Testis (tissue), 2 donors: ENCODE results near the gene ANKRD52.

Experiments used
- CTCF ChIP-seq, 3 experiments: fragments of 450-650 bp in 2 of 3; fragments of 200-600 bp in 1 of 3; sonication (generic) in 1 of 3; IDR thresholded peaks; one replicate each; pipeline ENCODE4 v1.5.1; 2016 to 2019; ENCODE audit warnings: antibody characterized with exemption in 3 of 3, mild to moderate bottlenecking in 2 of 3, moderate library complexity in 1 of 3
- POLR2A ChIP-seq: fragments of 450-650 bp; IDR thresholded peaks from one replicate; pipeline ENCODE4 v1.6.1; 2017; ENCODE audit warnings: antibody characterized with exemption, mild to moderate bottlenecking, moderate library complexity

- TF ChIP-seq CTCF (IDR thresholded peaks at IDR 0.05) (no peak), POLR2A (no peak)
Observed at GRCh38 chr12:56229916-56230431, 28.2 kb downstream of the ANKRD52 start, which contains the start of gene SLC39A5.
